Measurements from ENCODE around the gene HLA-DMB. TPM values are rescaled to one million over a fixed set of nuclear protein-coding genes. Genes with fewer than 3 reads are reported as not detected.

Gene HLA-DMB
- total RNA-seq, 1 experiment from 2014 or later: 3.3 TPM

GRCh38 chr6:32949113-32949512 is 8.3 kb upstream of the HLA-DMB start:
- no peaks in the 10 kb centered on the region for H3K36me3 ChIP-seq (ENCODE audit: control insufficient read depth in 1 of 2, insufficient read depth in 2 of 2, low read length in 2 of 2)
- ChIA-PET RAD21 (ENCODE audit: low non-redundant PET in 1 of 2, low total read pairs in 2 of 2, uncharacterized antibody in 2 of 2, unreplicated experiment in 2 of 2) (no interaction called here), CTCF (interaction anchor here (0.7 kb wide), 1 partner anchor 63 kb away, joined by 3 read pairs; no protein-coding TSS in a partner anchor), POLR2A (no interaction called here)
- intact Hi-C loops (cut with micrococcal nuclease): loop anchor here (5.0 kb wide), 1 partner anchor 112 kb away; the partner anchor contains the start of gene TAP2
- no peak overlapping the region for H3K27ac ChIP-seq (ENCODE audit: low read depth, low read length)
- peaks cover 0 to 10% of the 10 kb centered on the region in 2 experiments; a peak in 2 of 4 replicates for H3K4me1 ChIP-seq (ENCODE audit: control insufficient read depth in 1 of 2, insufficient read depth in 2 of 2, low read length in 2 of 2)
- H4K20me1 ChIP-seq (ENCODE audit: insufficient read depth): no peaks in the 10 kb centered on the region
- no peaks in the 10 kb centered on the region for H3K27me3 ChIP-seq (ENCODE audit: insufficient read depth, low read length)
- ATAC-seq (no peak), DNase-seq (ENCODE audit: low read depth, low spot score) (no peak)
- H3K9ac ChIP-seq (ENCODE audit: low read length): no peak overlapping the region
- no TSS peak for BruUV-seq (replicated peaks)
- H3K9me2 ChIP-seq (ENCODE audit: insufficient read depth): no peaks in the 10 kb centered on the region
- TF ChIP-seq MAX (IDR thresholded peaks at IDR 0.05) (no peak), SIN3A (IDR thresholded peaks at IDR 0.05; ENCODE audit: low read depth) (no peak), RAD21 (IDR thresholded peaks at IDR 0.05; ENCODE audit: low read depth) (no peak), EZH2 (IDR thresholded peaks at IDR 0.05) (no peak), ZNF274 (IDR thresholded peaks at IDR 0.05; ENCODE audit: low read depth, low read length) (no peak), CEBPB (IDR thresholded peaks at IDR 0.05; ENCODE audit: low read depth) (no peak), POLR2AphosphoS5 (IDR thresholded peaks at IDR 0.05; ENCODE audit: low read depth, low read length) (no peak)
- TF ChIP-seq, protein P1, sequence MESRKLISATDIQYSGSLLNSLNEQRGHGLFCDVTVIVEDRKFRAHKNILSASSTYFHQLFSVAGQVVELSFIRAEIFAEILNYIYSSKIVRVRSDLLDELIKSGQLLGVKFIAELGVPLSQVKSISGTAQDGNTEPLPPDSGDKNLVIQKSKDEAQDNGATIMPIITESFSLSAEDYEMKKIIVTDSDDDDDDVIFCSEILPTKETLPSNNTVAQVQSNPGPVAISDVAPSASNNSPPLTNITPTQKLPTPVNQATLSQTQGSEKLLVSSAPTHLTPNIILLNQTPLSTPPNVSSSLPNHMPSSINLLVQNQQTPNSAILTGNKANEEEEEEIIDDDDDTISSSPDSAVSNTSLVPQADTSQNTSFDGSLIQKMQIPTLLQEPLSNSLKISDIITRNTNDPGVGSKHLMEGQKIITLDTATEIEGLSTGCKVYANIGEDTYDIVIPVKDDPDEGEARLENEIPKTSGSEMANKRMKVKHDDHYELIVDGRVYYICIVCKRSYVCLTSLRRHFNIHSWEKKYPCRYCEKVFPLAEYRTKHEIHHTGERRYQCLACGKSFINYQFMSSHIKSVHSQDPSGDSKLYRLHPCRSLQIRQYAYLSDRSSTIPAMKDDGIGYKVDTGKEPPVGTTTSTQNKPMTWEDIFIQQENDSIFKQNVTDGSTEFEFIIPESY (IDR thresholded peaks at IDR 0.05; ENCODE audit: extremely low read depth, insufficient replicate concordance, low read length): no peak
- H3K79me2 ChIP-seq (ENCODE audit: insufficient read depth, low read length): no peaks in the 10 kb centered on the region
- no peaks in the 10 kb centered on the region for H3K9me3 ChIP-seq (ENCODE audit: control insufficient read depth in 1 of 2, insufficient read depth in 1 of 2, low read depth in 1 of 2, low read length in 2 of 2)
- no peak overlapping the region for H2AFZ ChIP-seq (ENCODE audit: low read depth, low read length, poor library complexity, severe bottlenecking)
- no peak overlapping the region for H3K4me3 ChIP-seq (replicated peaks in 1 of 2; ENCODE audit: low read depth in 1 of 2, low read length in 2 of 2)
- H3K4me2 ChIP-seq (ENCODE audit: low read length): no peak overlapping the region
